ENCODE data around the gene MTCL3.
A peak's percentile ranks its signal among the peaks of the same experiment; 100 is the strongest.

The MTCL3 gene

DNA sequence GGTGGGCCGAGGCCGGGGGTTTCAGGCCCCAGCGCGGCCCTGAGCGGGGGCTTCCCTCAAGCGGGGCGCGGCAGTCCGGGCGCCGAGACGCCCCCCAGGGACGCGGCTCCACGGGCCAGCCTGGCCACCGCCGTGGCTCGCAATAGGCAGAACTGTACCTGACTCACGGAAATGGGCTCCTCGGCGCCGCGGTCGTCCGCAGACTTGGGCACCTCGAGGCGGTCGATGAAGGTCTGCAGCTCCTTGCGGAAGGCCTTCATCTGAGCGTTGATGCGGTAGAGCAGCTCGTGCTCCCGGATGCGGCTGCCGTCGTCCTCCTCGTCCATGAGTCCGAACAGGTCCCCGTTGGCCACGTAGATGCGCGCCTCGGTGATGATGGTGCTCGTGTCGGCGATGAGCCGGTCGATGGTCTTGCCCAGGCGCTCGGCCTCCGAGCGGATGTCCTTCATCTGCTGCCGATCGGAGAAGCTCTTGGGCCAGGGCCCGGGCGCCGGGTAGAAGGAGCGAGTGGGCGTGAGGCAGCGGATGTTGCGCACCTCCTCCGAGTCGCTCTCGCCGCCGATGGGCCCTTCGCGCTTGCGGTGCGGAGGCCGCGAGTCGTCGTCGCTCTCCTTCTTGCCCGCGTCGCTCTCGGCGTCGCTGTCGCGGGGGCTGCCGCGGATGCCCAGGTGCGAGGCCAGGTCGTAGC lies 43.9 kb downstream of the MTCL3 start:
- 88% methylated on average over 87 of the region's 87 CpGs for WGBS (ENCODE audit: insufficient coverage)
- no peak overlapping the region for H3K4me3 Mint-ChIP-seq
- no peaks in the 10 kb centered on the region for H3K4me1 Mint-ChIP-seq
- no peaks in the 10 kb centered on the region for H3K9me3 ChIP-seq (ENCODE audit: control insufficient read depth, insufficient read depth, low read length)
- no peak overlapping the region for H3K4me3 ChIP-seq (ENCODE audit: low read length)
- H3K36me3 ChIP-seq (ENCODE audit: control insufficient read depth, insufficient read depth, low read length) = no peaks in the 10 kb centered on the region
- no peaks in the 10 kb centered on the region for H3K4me1 ChIP-seq (ENCODE audit: control insufficient read depth, insufficient read depth, low read length)
- no peaks in the 10 kb centered on the region for H3K36me3 Mint-ChIP-seq
- H3K9me3 Mint-ChIP-seq = peaks cover 0 to 2% of the 10 kb centered on the region in 2 donors
- no peaks in the 10 kb centered on the region for H3K27me3 ChIP-seq (ENCODE audit: control insufficient read depth, insufficient read depth, low read length)
- no peak for ATAC-seq
- H3K27ac Mint-ChIP-seq = no peak overlapping the region
- intact Hi-C loops (cut with micrococcal nuclease) = no loop called here
- no peak for TF ChIP-seq CTCF (IDR thresholded peaks at IDR 0.05)
- no peak overlapping the region for H3K27ac ChIP-seq (ENCODE audit: low read length)
- peak in 1 of 2 donors; percentile 6 for DNase-seq
- peaks cover 0 to 19% of the 10 kb centered on the region in 2 donors for H3K27me3 Mint-ChIP-seq (ENCODE audit: low read depth in 2 of 2)

DNA sequence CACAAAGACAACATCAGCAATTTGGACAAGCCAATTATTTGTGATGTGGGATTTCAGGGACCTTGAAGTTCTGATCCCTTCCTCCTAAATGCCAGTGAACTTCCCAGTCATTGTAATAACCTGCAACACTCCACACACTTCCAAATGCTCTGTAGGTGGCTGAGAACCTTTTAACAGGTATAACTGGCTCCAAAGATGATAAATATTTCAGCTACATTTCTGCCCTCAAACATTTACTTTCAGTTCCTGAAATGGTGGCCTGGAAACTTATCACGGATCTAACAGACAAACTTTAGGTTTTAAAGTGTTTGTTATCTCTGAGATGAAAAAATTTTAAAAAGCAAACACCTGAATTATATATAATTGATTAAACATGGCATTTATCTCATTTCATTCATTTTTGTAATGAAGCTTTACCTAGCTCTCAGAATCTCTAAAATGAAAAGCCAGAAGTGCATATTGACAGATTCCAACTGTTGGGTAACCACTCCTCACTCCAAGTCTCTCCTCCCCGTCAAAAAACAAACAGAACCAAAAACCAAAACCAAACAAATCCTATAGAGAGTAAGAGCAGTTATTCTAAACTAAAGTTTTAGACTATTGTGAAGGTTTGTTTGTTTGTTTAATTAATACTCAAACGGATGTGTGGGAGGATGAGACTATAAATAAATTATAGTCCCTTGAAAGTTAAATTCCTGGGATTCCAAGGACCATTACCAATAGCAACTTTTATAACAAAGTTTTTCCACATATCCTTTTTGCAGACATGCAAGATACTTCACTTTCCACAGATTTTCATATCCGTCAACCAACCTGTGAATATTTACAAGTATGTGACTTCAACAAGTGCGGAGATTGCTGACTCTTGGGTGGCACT lies 47.5 kb downstream of the MTCL3 start:
- no peak overlapping the region for H3K27ac Mint-ChIP-seq
- peaks cover 0 to 15% of the 10 kb centered on the region in 2 donors for H3K27me3 Mint-ChIP-seq (ENCODE audit: low read depth in 2 of 2)
- no peak for TF ChIP-seq CTCF (IDR thresholded peaks at IDR 0.05)
- no peaks in the 10 kb centered on the region for H3K9me3 ChIP-seq (ENCODE audit: control insufficient read depth, insufficient read depth, low read length)
- no peaks in the 10 kb centered on the region for H3K4me1 Mint-ChIP-seq
- no peaks in the 10 kb centered on the region for H3K36me3 ChIP-seq (ENCODE audit: control insufficient read depth, insufficient read depth, low read length)
- no peak overlapping the region for H3K4me3 ChIP-seq (ENCODE audit: low read length)
- 100% methylated on average over 2 of the region's 5 CpGs for WGBS (ENCODE audit: insufficient coverage)
- ATAC-seq (no peak), DNase-seq (no peak)
- H3K27ac ChIP-seq (ENCODE audit: low read length) = no peak overlapping the region
- intact Hi-C loops (cut with micrococcal nuclease) = no loop called here
- H3K4me3 Mint-ChIP-seq = no peak overlapping the region
- no peaks in the 10 kb centered on the region for H3K9me3 Mint-ChIP-seq
- no peaks in the 10 kb centered on the region for H3K27me3 ChIP-seq (ENCODE audit: control insufficient read depth, insufficient read depth, low read length)
- no peaks in the 10 kb centered on the region for H3K36me3 Mint-ChIP-seq
- H3K4me1 ChIP-seq (ENCODE audit: control insufficient read depth, insufficient read depth, low read length) = no peaks in the 10 kb centered on the region

- H3K27ac Mint-ChIP-seq = no peak overlapping the region
- intact Hi-C loops (cut with micrococcal nuclease) = no loop called here
- Histone ChIP-seq H3K9me3 (ENCODE audit: control insufficient read depth, insufficient read depth, low read length) (no peaks in the 10 kb centered on the region), H3K36me3 (ENCODE audit: control insufficient read depth, insufficient read depth, low read length) (no peaks in the 10 kb centered on the region), H3K4me1 (ENCODE audit: control insufficient read depth, insufficient read depth, low read length) (no peaks in the 10 kb centered on the region), H3K27me3 (ENCODE audit: control insufficient read depth, insufficient read depth, low read length) (no peaks in the 10 kb centered on the region), H3K27ac (ENCODE audit: low read length) (no peak overlapping the region), H3K4me3 (ENCODE audit: low read length) (no peak overlapping the region)
- DNase-seq = no peak
- peaks cover 0 to 8% of the 10 kb centered on the region in 2 donors for H3K27me3 Mint-ChIP-seq (ENCODE audit: low read depth in 2 of 2)
- no peaks in the 10 kb centered on the region for H3K4me1 Mint-ChIP-seq
- no peaks in the 10 kb centered on the region for H3K9me3 Mint-ChIP-seq
- no peak for ATAC-seq
- TF ChIP-seq CTCF (IDR thresholded peaks at IDR 0.05) = no peak
- no peak overlapping the region for H3K4me3 Mint-ChIP-seq
- WGBS (ENCODE audit: insufficient coverage) = 97% methylated on average over 2 of the region's 2 CpGs
- no peaks in the 10 kb centered on the region for H3K36me3 Mint-ChIP-seq
These were observed 50.2 kb downstream of the MTCL3 start for GRCh38 chr6:127468936-127469335.
